ENCODE data around the gene TMEM150C.
"Not testable (repeated sequence)": the region's sequence is repeated elsewhere in the genome, so short reads cannot be mapped to it uniquely, and the experiment has no call there.

TMEM150C gene

DNA sequence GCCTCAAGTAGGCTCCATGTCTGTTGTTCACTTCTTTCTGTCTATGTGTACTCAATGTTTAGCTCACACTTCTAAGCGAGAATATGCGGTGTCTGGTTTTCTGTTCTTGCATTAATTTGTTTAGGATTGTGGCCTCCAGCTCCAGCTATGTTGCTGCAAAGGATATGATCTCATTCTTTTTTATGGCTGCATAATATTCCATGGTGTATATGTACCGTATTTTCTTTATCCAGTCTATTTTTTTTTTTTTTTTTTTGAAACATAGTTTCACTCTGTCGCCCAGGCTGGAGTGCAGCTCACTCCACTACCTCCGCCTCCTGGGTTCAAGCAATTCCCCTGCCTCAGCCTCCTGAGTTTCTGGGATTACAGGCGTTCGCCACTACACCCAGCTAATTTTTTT lies 5.7 kb upstream of the TMEM150C start:
- no peak for DNase-seq

DNA sequence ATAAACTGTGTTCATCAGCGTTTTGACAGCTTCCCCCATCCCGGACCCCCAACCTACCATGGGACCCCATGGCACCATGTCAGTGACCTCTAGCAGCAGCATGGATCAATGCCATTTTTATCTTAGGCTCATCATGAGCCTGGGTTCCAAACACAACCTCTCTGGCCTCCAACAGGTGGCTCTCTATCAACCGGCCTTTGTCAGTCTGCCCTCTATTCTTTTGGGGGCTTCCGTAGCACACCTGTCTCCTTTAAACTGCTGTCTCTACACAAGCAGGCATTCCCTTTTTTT lies 721 bp upstream of the TMEM150C start:
- DNase-seq, result no peak

DNA sequence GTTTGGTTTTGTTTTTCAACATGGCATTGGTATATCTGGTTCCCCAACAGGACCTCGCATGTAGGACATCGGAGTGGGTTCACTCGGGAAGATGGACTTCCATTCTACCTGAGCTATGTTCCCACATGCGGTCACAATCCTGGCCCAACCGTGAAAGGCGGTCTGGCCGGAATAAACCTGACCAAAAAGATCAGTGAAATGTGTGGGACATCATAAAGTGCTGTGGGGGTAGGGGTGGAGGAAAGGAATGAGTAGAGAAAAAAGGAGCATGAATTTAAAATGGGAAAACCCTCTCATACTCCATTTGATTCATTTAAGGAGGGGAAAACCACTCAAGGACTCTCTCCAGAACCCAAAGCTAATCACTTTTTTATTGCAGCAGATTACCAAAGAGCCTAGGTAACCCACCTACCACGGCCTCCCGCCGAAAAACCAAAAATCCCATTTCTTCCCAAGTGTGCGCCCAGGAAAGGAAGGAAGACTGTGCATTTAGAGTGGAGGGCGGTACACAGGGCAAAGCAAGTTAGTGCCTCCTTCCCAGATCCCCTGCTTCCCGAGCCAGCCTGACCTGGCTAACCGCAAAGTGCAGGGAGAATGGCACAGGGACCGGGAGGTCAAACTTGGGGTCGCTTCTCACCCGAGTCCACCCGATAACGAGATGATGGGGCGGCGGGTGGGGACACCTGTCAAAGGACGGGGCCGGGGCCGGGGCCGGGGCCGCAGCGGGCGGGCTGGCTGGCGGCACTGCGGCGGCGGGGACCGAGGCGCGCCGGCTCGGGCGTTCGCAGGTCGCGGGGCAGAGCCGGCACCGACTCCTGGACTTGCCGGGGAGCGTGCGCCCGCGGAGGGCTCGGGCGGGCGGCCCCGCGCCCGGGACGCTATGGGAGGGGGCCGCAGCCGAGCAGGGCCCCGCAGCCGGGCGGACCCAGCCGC lies 669 bp downstream of the TMEM150C start:
- DNase-seq, result peak; percentile 37

DNA sequence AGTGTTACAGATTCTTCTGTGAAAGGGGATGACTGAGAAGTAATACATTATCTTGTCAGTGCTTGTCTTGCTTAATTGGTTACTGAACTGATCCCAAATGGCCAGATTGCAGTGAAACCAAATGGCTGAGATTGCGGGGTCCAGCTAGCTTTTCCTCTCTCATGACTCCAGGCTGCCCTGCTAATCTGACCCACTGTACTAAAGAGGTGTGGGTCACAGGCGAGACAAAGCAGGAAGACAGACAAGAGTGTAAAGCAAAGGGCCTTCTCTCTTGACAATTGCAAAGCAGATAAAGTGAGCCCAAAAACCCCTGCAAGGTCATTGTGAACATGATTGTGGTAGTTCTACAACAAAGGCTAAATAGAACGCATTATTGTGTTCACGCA lies 2.1 kb downstream of the TMEM150C start:
- DNase-seq, result no peak

DNA sequence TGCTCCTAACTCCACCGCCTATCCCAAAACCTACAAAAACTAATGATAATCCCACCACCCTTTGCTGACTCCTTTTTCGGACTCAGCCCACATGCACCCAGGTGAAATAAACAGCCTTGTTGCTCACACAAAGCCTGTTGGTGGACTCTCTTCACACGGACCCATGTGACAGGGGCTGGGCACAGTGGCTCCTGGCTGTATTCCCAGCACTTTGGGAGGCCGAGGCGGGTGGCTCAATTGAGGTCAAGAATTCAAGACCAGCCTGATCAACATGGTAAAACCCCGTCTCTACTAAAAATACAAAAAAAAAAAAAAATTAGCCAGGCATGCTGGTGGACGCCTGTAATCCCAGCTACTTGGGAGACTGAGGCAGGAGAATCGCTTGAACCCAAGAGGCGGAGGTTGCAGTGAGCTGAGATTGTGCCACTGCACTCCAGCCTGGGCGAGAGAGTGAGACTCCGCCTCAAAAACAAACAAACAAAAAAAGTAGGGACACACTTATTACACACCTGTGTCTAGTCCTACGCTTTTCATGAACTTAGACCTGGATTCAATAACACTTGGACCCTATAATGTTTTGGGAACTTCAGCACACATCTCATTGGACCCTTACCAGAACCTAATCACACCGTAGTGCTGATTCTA lies 2.6 kb downstream of the TMEM150C start:
- not testable (repeated sequence) for DNase-seq

DNA sequence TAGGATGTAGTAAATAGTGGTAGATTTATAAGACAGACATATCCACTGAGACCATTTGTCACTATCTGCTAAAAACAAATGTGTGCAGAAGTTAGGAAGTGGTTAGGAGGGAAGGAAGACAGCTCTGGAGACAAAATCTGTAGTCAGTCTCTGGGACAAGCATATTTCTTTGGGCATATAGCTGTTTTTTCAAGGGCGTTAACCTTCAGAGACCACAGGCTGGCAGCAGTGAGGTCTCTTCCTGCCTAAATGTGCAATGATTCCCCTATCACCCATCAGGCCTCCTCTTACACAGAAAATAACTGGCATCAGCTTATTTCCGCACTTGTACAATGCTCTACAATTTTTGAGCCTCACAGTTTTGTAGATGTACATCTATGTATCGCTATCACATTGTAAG lies 6.5 kb downstream of the TMEM150C start:
- DNase-seq, result peak; percentile 89

DNA sequence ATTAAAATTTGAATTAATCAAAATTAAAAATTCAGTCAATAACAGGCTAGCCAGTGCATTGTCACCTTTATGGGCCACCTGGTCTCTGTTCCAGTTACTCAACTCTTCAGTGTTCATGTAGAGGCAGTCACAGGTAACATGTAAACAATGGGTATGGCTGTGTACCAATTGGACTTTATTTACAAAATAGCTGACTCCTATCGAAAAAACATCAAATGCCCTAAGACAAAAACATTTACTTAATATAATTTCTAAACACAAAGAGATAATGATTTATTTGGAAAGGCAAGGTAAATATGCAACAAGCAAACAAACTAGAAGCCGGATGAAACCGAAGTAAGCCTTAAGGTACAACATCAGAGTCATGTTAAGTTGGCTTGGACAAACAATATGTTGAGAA lies 8.8 kb downstream of the TMEM150C start:
- no peak for DNase-seq

DNA sequence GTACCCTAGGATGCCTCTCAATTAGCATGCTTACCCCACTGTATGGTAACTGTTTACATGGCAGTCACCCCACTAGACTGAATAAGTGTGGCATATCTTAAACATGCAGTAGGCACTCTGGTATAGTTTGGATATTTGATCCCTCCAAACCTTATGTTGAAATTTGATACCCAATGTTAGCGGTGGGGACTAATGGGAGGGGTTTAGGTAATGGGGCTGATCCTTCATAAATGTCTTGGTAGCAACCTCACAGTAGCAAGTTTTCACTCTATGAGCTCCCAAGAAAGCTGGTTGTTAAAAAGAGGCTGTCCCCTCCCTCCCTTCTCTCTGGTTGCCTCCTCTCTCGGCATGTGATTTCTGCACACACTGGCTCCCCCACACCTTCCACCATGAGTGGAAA lies 10.1 kb downstream of the TMEM150C start:
- DNase-seq, result no peak

DNA sequence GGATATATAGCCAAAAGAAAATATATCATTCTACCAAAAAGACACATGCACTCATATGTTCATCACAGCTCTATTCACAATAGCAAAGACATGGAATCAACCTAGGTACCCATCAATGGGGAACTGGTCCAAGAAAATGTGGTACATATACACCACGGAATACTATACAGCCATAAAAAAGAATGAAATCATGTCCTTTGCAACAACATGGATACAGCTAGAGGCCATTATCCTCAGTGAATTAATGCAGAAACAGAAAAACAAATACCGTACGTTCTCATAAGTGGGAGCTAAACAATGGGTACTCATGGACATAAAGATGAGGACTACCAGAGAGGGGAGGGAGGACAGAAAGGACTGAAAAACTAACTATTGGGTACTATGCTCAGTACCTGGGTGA lies 13.9 kb downstream of the TMEM150C start:
- DNase-seq, result not testable (repeated sequence)

DNA sequence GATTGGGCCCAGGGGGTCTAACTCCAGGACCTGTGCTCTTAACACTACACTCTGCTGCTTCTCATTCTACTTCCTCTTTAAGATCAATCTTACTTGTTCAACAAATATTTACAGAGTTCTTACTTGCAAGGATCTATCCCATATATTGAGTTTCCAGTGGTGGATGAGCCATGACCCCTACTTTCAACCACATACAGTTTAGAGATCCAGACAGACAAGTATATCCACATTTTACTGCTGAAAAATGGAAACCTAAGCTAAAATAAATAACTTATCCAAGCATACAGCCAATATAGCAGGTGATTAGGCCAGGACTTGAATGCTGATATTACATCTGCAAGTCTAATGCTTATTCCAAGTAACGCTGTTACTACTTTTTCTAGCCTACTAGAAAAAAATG lies 18.7 kb downstream of the TMEM150C start:
- no peak for DNase-seq

DNA sequence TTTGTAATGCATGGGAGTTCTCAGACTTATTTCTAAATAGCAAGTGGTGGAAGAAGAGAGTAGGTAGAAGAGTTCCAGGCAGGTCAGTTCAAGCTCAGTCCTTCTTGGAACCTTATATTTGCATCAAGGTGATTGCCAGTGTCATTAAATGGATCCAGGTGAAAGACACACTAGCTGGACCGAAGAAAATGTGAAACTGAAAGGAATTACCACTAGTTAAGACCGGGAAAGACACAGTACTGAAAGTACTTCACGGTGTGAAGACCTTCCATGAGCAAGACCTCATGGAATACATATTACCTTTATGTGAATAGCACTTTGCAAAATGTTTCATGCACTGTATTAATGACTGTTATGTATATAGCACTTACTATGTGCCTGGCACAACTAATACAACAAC lies 19.1 kb downstream of the TMEM150C start:
- no peak for DNase-seq

DNA sequence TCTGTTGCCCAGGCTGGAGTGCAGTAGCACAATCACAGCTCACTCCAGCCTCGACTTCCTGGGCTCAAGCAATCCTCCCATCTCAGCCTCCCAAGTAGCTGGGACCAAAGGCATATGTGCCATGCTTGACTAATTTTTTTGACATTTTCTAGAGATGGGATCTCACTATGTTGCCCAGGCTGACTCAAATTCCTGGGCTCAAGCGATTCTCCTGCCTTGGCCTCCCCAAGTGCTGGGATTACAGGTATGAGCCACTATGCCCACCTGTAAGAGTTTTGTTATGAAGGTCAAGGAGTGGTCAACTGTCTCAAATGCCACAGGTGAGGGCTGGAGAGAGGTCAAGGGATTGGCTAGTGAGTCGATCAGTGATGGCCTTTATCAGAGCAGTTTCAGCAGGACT lies 32.5 kb downstream of the TMEM150C start:
- DNase-seq, result no peak

DNA sequence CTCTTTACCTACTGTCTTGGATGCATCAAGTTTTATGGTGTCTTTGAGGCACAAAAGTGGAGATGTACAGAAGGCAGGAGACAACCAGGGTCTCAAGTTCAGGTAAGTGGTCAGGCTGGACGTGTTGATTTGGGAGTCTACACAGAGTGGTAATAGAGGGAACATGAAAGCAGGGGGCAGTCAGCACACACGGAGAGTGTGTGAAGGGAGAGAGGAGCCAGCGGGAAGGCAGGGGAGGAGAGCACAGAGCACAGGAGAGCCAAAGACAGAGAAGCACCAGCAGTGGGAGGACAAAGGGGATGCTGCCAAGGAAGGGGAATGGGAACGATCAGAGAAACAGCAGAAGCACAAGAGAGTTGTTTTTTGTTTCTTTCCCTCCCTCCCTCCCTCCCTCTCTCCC lies 32.9 kb downstream of the TMEM150C start:
- DNase-seq, result no peak

DNA sequence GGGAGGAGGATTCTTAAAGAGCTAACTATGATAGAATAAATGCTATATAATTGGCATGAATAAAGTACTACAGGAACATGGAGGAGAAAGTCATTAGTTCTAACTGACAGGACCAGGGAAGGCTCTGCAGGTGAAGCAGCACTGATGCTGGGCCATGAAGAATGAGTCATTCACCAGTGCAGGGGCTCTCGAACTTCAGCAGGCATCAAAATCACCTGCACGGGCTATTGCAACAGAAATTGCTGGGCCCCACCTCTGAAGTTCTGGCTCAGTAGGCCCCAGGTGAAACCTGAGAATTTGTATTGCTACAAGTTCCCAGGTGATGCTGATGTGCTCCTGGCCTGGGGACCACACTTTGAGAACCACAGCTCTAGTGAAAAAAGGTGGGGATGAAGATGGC lies 33.7 kb downstream of the TMEM150C start:
- DNase-seq, result no peak

DNA sequence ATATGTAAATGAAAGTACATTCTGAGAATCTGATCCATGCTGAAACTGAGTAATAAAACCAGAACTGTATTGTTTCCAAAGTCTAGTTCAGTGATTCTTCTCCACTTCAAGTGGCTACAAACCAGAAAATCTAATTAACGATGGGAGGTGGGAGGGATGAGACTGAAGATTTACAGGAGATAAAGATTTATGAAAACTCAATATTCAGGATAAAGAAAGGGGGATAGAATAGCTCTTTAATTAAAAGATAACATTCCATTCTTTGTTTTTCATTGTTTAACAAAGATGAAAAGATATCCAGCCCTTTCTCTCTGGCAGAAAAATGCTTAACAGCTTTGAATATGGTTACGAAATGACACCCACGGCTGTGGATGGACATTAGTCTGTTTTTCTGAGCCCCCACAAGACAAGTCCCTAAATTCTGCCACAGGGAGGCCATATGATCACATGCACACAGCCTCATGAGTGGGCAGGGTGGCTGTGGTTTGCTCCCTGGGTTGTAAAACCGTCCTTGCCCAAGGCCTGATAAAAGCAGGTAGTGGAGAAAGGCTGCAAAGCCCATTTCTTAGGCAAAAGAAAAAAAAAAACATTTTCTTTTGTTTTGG lies 36.4 kb downstream of the TMEM150C start:
- DNase-seq, result peak; percentile 61

DNA sequence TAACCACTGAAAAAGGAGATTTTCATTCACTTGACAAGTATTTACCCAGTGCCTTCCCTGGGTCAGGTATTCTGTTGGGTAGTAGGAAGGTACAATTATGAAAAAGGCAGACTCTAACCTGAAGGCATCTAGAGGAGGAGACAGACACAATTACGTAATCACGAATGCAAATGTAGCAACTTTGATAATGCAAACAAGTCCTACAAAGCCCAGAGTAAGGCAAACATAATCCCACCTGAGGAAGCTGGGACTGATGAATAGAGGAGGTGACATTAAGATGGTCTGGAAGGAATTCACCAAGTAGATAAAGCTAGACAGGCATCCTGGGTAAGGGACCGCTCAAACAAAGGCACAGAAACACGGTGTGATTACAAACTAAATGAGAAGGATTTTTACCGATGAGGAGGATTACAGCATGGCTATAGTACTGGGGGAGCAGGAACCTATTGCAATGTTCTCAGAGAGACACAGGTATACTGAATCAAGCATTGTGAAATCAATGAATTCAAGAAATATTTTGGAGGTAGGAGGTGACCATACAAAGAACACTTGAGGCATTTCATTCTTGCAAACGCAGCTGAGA lies 37.1 kb downstream of the TMEM150C start:
- DNase-seq, result peak; percentile 14

DNA sequence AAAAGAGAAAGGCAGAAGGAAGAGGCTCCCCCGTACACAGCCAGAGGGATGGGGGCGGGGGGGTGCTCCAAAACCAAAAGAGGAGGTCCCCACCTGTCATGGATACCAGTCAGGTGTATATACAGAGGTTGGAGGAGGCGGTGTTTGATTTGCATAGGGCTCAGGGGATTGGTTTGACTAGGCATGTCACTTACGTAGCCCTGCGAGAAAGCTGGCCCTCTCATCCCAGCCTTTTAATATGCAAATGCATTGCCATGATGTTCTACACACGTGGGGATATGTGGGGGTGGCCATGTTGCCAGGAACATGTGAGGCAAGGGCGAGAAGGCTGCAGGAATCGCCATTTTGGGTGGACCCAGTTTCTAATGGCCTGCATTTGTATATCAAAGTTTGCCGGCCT lies 38.6 kb downstream of the TMEM150C start:
- DNase-seq, result no peak

DNA sequence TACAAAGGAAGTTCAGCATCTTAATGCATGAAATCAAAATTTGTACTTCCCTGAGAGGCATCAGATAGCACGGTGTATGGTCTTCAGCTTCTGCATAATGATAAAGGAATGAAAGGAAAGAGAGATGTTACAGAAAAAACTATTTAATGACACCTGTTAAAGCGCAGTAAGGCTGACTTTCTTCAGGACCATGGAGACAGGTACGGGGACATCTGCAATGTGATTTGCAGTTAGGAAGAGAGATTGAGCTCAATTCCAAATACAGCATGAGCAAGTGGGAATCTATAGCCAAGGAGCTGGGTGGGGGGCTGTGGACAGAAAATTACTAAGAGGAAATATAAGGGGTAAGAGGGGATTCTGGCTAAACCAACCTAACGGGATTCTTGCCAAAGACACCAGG lies 39.3 kb downstream of the TMEM150C start:
- no peak for DNase-seq

DNA sequence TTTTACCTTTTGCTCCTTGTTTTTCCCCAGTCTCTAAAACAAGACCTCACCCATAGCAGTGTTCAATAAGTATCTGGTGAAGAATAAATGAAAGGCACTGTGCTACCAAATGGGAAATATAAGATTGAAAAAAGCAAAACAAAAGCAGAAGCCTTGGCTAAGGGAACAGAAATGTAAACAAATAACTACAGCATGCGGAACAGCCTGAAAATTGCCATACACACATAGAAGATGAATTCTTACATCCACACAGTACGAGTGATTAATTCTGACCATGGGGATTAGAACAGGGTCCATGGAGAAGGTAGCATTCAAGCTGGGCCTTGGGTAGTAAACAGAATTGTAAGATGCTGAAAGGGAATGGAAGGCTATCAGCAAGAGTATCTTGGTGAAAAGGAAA lies 40.5 kb downstream of the TMEM150C start:
- no peak for DNase-seq

DNA sequence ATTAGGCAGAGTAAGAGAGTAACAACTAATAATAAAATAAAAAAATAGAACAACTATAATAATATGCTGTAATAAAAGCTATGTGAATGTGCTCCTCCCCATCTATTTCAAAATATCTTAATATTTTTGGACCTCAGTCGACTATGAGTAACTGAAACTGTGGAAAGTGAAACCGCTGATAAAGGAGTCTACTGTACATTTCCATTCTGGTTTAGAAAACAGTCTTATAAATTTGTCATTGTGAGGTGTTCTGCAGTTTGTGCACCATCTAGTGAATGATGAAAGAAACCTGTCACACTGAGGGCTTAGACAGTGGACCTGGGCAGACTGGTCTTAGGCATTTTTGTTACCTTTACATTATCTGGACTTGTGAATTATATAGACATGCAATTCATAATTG lies 42.0 kb downstream of the TMEM150C start:
- no peak for DNase-seq

DNA sequence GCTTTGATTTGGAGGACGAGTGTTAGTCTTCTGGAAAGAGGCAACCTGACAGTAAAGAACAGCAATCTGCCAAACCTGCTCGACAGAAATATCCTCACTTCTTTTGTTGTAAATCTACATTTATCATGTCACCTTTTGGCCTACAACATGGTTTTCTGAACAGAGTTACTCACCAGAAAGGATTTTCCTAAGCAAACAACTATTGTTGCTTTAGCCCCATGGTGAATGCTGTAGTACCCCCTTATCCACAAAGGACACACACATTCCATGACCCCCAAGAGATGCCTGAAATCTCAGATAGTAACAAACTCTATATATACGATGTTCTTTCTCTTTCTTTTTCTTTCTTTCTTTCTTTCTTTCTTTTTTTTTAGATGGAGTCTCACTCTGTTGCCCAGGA lies 42.7 kb downstream of the TMEM150C start:
- no peak for DNase-seq

DNA sequence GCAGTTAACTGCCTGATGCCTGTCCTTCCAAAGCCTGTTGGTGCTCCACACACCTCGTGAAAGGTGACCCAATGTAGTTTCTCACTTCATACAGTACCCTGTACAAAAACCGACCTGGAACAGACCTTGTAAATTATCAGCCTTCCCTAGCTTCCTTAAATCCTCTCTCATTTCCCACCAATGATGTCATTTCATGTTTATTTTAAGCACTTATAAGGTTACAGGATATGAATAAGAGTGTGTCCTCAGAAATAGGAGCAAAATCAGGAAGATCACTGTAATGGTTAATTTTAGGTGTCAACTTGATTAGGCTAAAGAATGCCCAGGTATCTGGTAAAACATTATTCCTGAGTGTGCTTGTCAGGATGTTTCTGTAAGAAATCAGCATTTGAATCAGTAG lies 44.7 kb downstream of the TMEM150C start:
- no peak for DNase-seq

DNA sequence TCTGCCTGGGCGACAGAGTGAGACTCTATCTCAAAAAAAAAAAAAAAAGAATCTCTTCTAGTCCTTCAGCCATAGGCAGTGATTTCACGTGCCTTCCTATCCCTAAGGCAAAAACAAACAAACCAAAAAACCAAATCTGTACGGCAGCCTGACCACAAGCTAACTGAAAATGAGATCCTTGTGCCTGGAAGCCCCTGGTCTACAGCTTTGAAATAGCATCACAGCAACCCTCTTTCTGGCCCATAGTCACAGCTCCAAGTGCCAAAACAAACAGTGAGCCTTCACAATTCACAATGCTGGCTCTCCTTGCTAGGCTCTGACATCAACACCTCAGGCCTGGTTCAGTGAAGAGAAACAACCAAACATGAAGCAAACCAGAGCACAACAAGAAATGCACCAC lies 46.1 kb downstream of the TMEM150C start:
- no peak for DNase-seq

DNA sequence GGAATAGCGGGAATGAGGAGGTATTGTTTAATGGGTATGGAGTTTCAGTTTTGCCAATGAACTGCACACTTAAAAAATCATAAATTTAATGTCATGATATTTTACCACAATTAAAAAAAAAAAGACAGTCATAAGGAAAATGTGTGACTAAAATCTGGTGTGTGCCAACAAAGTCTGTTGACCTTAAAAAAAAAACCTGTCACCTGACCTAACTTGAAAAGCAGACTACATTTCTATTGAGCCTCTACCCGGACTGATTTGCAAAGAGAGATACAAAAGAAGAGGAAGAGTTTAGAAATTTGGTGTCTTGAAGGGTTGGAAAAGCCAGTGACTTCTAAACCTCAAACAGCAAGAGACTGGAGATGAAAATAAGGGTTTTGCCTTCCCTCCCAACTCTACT lies 48.4 kb downstream of the TMEM150C start:
- DNase-seq, result no peak
